Liver (tissue), 9 donors: ENCODE measurements around the gene TMEM97. TPM values are rescaled to one million over a fixed set of nuclear protein-coding genes. Genes with fewer than 3 reads are reported as not detected.
A peak's percentile ranks its signal among the peaks of the same experiment; 100 is the strongest.

Experiments used
- DNase-seq: peaks from one replicate; pipeline ENCODE4 v3.0.0-alpha.2; 2017; ENCODE audit warnings: low spot score
- H3K27ac ChIP-seq, 2 donors: one replicate each; pipeline ENCODE4 v1.7.0; 2013; ENCODE audit warnings: inconsistent platforms in 2 of 2, low read length in 2 of 2, control low read depth in 1 of 2, low read depth in 1 of 2, mild to moderate bottlenecking in 1 of 2
- H3K27me3 ChIP-seq, 4 donors: one replicate each; pipeline versions ENCODE4 v1.6.1 to v1.7.0; 2013; ENCODE audit warnings: low read length in 3 of 4, inconsistent platforms in 1 of 4, mild to moderate bottlenecking in 1 of 4, moderate library complexity in 1 of 4; ENCODE audit not compliant: control insufficient read depth in 4 of 4, insufficient read depth in 4 of 4
- H3K36me3 ChIP-seq, 4 donors: one replicate each; pipeline versions ENCODE4 v1.6.1 to v1.7.0; 2013; ENCODE audit warnings: low read length in 3 of 4, mild to moderate bottlenecking in 3 of 4, low read depth in 1 of 4, moderate library complexity in 1 of 4; ENCODE audit not compliant: control insufficient read depth in 4 of 4, insufficient read depth in 3 of 4
- H3K4me1 ChIP-seq, 4 donors: one replicate each; pipeline versions ENCODE4 v1.6.1 to v1.7.0; 2013; ENCODE audit warnings: low read length in 3 of 4, mild to moderate bottlenecking in 3 of 4, moderate library complexity in 1 of 4; ENCODE audit not compliant: control insufficient read depth in 4 of 4, insufficient read depth in 4 of 4
- H3K4me3 ChIP-seq, 3 donors: one replicate each; pipeline versions ENCODE4 v1.6.1 to v1.7.0; 2013; ENCODE audit warnings: low read length in 3 of 3, control low read depth in 1 of 3, low read depth in 1 of 3, mild to moderate bottlenecking in 1 of 3
- H3K9ac ChIP-seq, 2 donors: one replicate each; pipeline ENCODE4 v1.7.0; 2013; ENCODE audit warnings: low read length in 2 of 2, mild to moderate bottlenecking in 2 of 2, moderate library complexity in 2 of 2, control low read depth in 1 of 2, low read depth in 1 of 2
- H3K9me3 ChIP-seq, 4 donors: one replicate each; pipeline versions ENCODE4 v1.6.1 to v1.7.0; 2013; ENCODE audit warnings: low read length in 3 of 4; ENCODE audit not compliant: control insufficient read depth in 4 of 4
- EGR1 ChIP-seq, 2 donors: IDR thresholded peaks; 2 replicates each; pipeline ENCODE4 v1.6.1; 2016 to 2018; ENCODE audit warnings: antibody characterized with exemption in 2 of 2, low read depth in 2 of 2
- FOXA1 ChIP-seq: IDR thresholded peaks from 2 replicates; pipeline ENCODE4 v1.6.1; 2016; ENCODE audit warnings: antibody characterized with exemption
- FOXA2 ChIP-seq: IDR thresholded peaks from 2 replicates; pipeline ENCODE4 v1.6.1; 2016; ENCODE audit warnings: antibody characterized with exemption
- GABPA ChIP-seq, 2 donors: IDR thresholded peaks in 1 of 2; conservative IDR thresholded peaks in 1 of 2; 2 replicates each; pipeline ENCODE4 v1.6.1; 2016; ENCODE audit warnings: antibody characterized with exemption in 2 of 2, mild to moderate bottlenecking in 1 of 2, moderate library complexity in 1 of 2
- HNF4A ChIP-seq, 2 donors: conservative IDR thresholded peaks; 2 replicates each; pipeline ENCODE4 v1.6.1; 2016; ENCODE audit warnings: antibody characterized with exemption in 2 of 2, mild to moderate bottlenecking in 2 of 2
- HNF4G ChIP-seq: IDR thresholded peaks from 2 replicates; pipeline ENCODE4 v1.6.1; 2016; ENCODE audit warnings: antibody characterized with exemption
- JUND ChIP-seq, 2 donors: IDR thresholded peaks; 2 replicates each; pipeline ENCODE4 v1.6.1; 2016; ENCODE audit warnings: antibody characterized with exemption in 2 of 2
- NR2F2 ChIP-seq: IDR thresholded peaks from 2 replicates; pipeline ENCODE4 v1.6.1; 2016; ENCODE audit warnings: antibody characterized with exemption
- RAD21 ChIP-seq, 2 donors: IDR thresholded peaks; 2 replicates each; pipeline ENCODE4 v1.6.1; 2016; ENCODE audit warnings: antibody characterized with exemption in 2 of 2, mild to moderate bottlenecking in 2 of 2
- RXRA ChIP-seq, 2 donors: IDR thresholded peaks; 2 replicates each; pipeline ENCODE4 v1.6.1; 2017 to 2018; ENCODE audit warnings: antibody characterized with exemption in 2 of 2, mild to moderate bottlenecking in 1 of 2
- YY1 ChIP-seq: IDR thresholded peaks from 2 replicates; pipeline ENCODE4 v1.6.1; 2016; ENCODE audit warnings: antibody characterized with exemption, mild to moderate bottlenecking
- whole genome bisulfite sequencing: extraction: QIAGEN DNeasy Blood & Tissue Kit; methylation state at CpG from one replicate; pipeline ENCODE4 v1.1.7; 2013; 5-methylcytosine and 5-hydroxymethylcytosine counted together
- polyA plus RNA-seq, 2 donors: library from polyadenylated mRNA; stranded (reverse) in 1 of 2; unstranded in 1 of 2; fragments of 200-250 nt in 1 of 2; fragments of >200 nt in 1 of 2; fragmentation: Nextera tagmentation in 1 of 2; extraction: Ambion mirVana in 1 of 2; gene quantifications; one replicate each; pipeline versions ENCODE4 v1.2.1 to v1.2.3, GENCODE V29; 2013 to 2015
- total RNA-seq, 2 donors: library from RNA; depleted of rRNA; stranded (reverse); fragments of >200 nt; gene quantifications; one replicate each; pipeline ENCODE4 v1.2.3, GENCODE V29; 2014
- TF ChIP-seq, protein P1 (sequence below): IDR thresholded peaks from 2 replicates; pipeline ENCODE4 v1.6.1; 2016; ENCODE audit warnings: antibody characterized with exemption
- TF ChIP-seq, protein P2 (sequence below): fragments of 150-350 bp; IDR thresholded peaks from 2 replicates; pipeline ENCODE4 v1.5.1; 2017; ENCODE audit warnings: improper control_type of control experiment, low read depth, low read length; ENCODE audit not compliant: missing input control
- TF ChIP-seq, protein P3 (sequence below): IDR thresholded peaks from 2 replicates; pipeline ENCODE4 v1.6.1; 2016; ENCODE audit warnings: antibody characterized with exemption
- donor health status: healthy.
- donor health status: healthy.
- donor health status: healthy.
- donor health status: healthy.
- donor health status: healthy.

TMEM97 gene
- total and polyA plus RNA-seq, 4 donors = 29.5 to 90.2 (median 63.5) TPM

DNA sequence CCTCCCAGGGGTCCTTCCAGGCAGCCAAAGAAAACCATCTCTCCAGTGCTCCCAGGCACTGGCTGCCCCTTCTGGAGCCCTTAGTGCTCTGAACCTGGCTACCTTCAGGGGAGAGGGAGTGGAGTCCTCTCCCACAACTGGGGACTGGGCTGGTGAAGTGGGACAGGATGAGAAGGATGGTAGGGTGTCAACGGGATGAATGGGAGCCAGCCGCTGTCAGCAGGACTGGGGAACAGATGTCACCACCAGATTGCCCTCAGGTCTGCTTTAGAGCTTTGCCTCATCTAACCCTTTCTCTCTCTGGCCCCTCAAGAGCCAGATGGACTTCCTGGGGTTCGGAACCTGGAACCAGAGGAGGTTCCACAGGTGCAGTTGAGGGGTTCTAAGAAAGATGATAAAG lies 46.5 kb downstream of the TMEM97 start (continued):
- TF ChIP-seq, protein P1, sequence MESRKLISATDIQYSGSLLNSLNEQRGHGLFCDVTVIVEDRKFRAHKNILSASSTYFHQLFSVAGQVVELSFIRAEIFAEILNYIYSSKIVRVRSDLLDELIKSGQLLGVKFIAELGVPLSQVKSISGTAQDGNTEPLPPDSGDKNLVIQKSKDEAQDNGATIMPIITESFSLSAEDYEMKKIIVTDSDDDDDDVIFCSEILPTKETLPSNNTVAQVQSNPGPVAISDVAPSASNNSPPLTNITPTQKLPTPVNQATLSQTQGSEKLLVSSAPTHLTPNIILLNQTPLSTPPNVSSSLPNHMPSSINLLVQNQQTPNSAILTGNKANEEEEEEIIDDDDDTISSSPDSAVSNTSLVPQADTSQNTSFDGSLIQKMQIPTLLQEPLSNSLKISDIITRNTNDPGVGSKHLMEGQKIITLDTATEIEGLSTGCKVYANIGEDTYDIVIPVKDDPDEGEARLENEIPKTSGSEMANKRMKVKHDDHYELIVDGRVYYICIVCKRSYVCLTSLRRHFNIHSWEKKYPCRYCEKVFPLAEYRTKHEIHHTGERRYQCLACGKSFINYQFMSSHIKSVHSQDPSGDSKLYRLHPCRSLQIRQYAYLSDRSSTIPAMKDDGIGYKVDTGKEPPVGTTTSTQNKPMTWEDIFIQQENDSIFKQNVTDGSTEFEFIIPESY = no peak
- TF ChIP-seq NR2F2 = no peak
- no peak for TF ChIP-seq FOXA2
- no peak for TF ChIP-seq JUND (IDR thresholded peaks at IDR 0.05)
- TF ChIP-seq YY1 = no peak
- TF ChIP-seq HNF4A (conservative IDR thresholded peaks at IDR 0.05) = no peak
- no peak for TF ChIP-seq GABPA (IDR thresholded peaks at IDR 0.05 in 1 of 2, conservative IDR thresholded peaks at IDR 0.05 in 1 of 2)
- TF ChIP-seq RXRA (IDR thresholded peaks at IDR 0.05) = no peak
- TF ChIP-seq HNF4G = no peak

DNA sequence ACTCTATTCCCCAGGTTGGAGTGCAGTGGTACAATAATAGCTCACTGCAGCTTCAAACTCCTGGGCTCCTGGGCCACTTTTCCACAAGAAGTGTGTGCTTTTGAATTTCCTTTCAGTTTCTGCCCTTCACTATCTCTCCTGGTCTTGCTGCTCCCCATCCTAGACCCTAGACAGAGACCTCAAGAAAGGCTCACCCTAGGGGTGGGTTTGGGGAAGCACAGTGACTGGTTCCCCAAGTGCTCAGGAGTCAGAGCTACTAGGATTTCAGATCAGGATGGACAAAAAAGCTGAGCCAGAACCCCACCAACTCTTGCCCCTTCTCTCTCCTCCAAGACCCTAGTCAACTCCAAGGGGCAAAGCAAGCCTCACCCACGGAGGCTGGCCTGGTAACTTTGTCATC lies 47.6 kb downstream of the TMEM97 start:
- Histone ChIP-seq H3K9ac (no peak overlapping the region), H3K27ac (peak overlapping the region; percentile 75 to 77), H3K27me3 (no peaks in the 10 kb centered on the region), H3K4me3 (peak overlapping the region in 1 of 3 donors; percentile 72), H3K4me1 (peaks cover 2 to 41% (median 33%) of the 10 kb centered on the region in 4 donors), H3K36me3 (peaks cover 5 to 25% (median 12%) of the 10 kb centered on the region in 4 donors), H3K9me3 (no peaks in the 10 kb centered on the region)
- DNase-seq = no peak
- 58% methylated on average over 1 of the region's 1 CpG for WGBS
- TF ChIP-seq EGR1 (IDR thresholded peaks at IDR 0.05; ENCODE audit: low read depth in 2 of 2) (no peak), NR2F2 (no peak)
- TF ChIP-seq, protein P2, sequence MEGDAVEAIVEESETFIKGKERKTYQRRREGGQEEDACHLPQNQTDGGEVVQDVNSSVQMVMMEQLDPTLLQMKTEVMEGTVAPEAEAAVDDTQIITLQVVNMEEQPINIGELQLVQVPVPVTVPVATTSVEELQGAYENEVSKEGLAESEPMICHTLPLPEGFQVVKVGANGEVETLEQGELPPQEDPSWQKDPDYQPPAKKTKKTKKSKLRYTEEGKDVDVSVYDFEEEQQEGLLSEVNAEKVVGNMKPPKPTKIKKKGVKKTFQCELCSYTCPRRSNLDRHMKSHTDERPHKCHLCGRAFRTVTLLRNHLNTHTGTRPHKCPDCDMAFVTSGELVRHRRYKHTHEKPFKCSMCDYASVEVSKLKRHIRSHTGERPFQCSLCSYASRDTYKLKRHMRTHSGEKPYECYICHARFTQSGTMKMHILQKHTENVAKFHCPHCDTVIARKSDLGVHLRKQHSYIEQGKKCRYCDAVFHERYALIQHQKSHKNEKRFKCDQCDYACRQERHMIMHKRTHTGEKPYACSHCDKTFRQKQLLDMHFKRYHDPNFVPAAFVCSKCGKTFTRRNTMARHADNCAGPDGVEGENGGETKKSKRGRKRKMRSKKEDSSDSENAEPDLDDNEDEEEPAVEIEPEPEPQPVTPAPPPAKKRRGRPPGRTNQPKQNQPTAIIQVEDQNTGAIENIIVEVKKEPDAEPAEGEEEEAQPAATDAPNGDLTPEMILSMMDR = peak; percentile 10

DNA sequence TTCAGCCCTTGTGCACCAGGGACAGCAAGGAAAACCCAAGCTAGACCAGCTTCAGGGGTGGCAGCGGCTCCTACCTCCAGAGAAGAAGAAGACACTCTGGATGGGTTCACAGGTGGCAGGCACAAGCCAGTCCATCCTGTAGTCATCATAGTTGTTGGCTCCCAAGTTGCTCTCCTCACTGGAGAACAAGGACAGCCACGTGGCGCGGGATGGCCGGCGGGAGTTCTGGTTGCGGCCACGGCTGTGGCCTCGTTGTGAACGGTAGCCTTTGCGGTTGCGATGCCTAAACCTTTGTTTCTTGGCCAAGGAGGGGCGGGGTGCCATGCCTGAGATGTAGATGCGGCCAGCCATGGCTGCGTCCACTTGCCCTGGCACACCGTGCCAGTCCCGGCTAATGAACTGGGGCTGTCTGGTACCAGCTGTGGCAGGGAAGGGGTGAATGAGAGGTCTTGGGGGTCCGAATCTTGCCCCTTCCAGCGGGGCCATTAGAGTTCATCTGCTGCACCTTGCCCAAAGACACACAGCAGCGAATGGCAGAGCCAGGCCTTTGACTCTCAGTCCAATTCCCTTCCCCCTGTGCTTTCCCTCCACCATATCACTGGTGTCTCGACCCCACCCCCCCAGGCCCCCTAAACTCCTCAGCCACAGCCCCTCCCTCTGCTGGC lies 48.8 kb downstream of the TMEM97 start:
- Histone ChIP-seq H3K27me3 (no peaks in the 10 kb centered on the region), H3K4me1 (peaks cover 4 to 53% (median 36%) of the 10 kb centered on the region in 4 donors), H3K9me3 (no peaks in the 10 kb centered on the region), H3K27ac (peak overlapping the region; percentile 75 to 77), H3K36me3 (peaks cover 3 to 16% (median 8%) of the 10 kb centered on the region in 4 donors), H3K4me3 (peak overlapping the region; percentile 68 to 82 (median 72)), H3K9ac (peak overlapping the region in 1 of 2 donors; percentile 67)
- TF ChIP-seq, protein P3, sequence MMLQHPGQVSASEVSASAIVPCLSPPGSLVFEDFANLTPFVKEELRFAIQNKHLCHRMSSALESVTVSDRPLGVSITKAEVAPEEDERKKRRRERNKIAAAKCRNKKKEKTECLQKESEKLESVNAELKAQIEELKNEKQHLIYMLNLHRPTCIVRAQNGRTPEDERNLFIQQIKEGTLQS = no peak
- TF ChIP-seq FOXA1 = no peak
- TF ChIP-seq, protein P2 = no peak
- TF ChIP-seq HNF4G = no peak
- no peak for TF ChIP-seq GABPA (IDR thresholded peaks at IDR 0.05 in 1 of 2, conservative IDR thresholded peaks at IDR 0.05 in 1 of 2)
- no peak for TF ChIP-seq JUND (IDR thresholded peaks at IDR 0.05)
- TF ChIP-seq RXRA (IDR thresholded peaks at IDR 0.05) = no peak
- no peak for TF ChIP-seq RAD21 (IDR thresholded peaks at IDR 0.05)
- TF ChIP-seq, protein P1 = no peak
- no peak for TF ChIP-seq FOXA2
- 37% methylated on average over 21 of the region's 21 CpGs for WGBS
- no peak for DNase-seq
